ENCODE results near the gene P2RX1.

The P2RX1 gene

DNA sequence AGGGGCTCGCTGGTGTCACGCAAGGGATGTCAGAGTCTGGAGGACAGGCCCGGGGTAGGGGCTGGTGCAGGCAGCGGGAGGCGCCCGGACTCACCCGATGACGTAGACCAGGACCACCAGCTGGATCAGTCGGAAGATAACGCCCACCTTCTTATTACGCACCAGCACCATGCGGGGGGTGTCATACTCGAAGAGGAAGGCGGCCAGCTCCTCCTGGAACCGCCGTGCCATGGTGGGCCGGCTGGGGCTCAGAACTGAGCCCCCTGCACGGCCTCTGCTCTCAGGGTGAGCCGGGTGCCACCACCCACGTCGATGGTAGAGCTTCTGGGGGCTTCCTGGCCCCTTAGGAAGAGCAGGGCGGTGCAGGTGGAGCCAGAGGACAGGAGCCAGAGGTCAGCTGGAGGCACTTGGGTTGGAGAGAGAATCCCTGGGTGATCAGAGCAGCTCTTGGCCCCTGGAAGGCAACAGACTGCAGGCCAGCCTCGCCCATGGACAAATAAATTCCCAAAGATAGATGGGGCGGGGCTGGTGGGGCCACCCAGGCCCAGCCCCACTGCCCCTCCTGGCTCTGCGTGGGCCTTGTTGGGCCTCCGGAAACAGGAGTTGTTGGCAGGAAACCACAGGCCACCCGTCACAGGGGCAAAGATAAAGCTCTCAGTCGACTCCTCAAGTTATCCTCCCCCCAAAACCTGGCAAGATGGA is at the start of gene P2RX1:
Gene P2RX1 (minus strand): TSS at position 471 of the 702 bp plus-strand sequence. CDS start 240 bp downstream, at position 231.
- no peak for DNase-seq

DNA sequence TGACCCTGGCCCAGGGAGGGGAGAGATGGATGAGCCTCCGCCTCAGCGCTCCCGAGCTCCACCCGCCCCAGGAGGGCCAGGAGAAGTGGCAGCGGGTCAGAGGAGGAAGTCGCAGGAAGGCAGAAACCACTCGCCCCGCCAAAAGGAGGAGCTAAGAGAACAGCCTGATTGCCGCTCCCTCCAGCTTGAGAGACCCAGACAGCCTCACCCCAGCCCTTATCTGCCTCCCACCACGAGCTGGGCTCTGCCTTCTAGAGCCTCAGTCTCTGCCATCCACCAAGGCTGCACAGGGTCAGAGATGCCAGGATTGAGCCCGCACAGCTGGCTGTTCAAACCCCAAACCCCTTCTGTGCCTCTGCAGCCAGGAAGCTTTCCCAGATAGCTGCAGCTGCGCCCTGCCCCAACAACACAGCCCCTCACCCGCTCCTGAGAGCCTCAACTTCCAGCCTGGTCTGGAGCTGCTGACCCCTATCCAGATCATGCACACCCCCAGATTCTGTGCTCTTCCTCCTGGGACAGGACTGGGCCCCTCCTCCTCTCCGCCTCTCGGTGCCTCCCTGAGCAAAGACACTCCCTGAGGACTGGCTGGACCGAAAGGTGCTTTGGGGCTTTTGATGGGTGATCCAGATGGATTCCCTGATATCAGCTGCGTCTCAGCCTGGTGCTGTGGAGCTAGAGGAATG is 49.0 kb upstream of the P2RX1 start:
- DNase-seq, result peak; percentile 50

DNA sequence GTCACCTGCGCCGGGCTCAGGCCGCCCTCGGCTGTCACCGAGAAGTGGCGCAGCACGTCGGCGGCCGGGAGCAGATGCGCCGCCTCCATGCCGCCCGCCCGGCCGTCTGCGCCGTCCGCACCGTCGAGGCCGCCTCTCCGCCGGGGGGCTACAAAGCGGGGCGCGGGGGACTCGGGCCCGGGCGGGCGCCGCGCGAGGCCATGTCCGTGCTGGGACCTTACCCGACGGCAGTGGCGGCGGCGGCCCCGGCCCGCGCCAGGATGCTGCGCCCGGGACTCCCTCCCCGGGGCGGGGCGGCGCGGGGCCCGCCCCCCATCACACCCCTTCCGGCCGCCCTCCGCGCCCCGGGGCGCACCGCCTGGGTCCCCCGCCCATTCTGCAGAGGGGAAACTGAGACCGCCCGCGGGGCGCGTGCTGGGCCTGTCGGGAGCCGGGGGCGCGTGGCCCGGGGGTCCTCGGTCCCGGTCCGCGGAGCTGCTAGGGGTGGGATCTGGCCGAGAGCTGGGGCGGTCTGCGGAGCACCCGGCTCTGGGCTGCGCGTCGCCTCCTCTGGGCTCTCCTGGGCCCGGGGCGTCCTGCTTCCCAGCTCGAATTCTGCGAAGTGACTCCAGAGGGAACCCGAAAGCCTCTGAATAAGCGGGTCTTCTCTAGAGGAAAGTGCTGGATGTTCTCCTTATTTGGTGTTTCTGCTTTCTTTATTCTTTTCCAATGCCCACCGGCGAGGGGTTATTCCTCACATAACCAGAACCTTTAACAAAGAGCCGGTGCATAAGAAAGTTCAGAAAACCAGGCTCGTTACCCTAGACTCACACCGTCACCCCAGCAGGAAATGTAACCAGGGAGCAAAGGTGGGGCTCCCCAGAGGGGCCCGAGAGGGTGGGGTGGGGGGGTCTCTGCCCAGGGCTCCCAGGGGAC is 48.2 kb upstream of the P2RX1 start, which contains the start of gene ATP2A3:
Gene ATP2A3 (minus strand): TSS at position 235 of the 915 bp plus-strand sequence. CDS start 146 bp downstream, at position 89.
- DNase-seq, result peak; percentile 40 to 43

DNA sequence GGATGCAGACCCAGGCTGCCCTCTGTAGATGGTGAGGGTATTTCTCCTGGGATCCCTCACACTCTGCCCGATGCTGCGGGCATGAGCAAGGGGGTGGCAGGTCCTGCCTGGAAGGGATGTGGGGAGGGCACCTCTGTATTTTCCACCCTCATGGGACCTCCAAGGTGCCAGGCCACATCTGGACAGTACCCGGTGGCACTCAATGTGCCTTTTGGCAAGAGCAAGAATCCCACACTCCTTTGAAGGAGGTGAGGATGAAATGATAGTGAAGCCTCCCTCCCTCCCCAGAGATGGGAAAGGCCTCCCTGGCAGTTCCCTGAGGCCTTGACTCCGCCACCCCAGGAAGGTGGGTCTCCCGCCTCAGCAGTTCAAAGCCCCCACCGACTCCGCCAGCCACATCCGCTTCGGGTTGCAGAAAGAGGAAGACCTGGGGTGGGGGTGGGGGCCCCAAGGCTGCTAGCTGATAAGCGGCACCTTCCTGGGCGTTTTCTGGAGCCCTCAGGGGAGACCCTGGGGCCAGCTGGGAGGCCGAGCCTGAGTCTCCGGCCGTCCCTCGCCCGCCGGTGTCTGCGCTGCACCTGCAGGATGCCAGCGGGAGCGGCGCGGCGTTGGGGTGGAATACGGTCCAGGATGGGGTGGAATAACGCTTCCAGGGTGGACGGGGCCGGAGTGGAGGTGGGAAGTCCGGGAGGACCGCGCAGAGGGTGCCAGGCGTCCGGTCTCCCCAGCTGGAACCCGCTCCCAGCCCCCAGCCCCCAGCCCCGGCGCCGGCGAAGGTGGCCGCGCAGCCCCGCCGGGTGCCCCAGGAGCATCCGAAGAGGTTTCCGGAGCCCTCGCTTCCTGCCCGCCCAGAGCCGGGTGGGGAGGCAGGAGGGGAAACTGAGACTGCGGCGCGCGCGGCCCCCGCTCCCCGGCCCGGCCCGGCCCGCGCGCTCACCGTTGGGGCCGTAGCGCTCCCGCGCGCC is 47.3 kb upstream of the P2RX1 start:
- DNase-seq, result peak; percentile 40 to 47

DNA sequence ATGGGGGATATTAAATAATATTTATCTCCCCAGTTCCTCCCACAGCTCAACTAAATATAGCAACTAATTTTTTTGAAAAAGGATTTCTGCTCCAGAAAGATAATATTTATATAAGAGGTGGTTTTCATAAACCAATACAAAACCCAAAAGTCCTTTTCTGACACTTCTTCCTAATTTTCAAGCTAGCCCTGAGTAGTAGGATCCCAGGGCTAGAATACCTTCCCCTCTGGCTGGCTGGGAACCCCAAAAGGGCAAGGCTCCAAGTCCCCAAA is 46.6 kb upstream of the P2RX1 start:
- DNase-seq, result no peak

DNA sequence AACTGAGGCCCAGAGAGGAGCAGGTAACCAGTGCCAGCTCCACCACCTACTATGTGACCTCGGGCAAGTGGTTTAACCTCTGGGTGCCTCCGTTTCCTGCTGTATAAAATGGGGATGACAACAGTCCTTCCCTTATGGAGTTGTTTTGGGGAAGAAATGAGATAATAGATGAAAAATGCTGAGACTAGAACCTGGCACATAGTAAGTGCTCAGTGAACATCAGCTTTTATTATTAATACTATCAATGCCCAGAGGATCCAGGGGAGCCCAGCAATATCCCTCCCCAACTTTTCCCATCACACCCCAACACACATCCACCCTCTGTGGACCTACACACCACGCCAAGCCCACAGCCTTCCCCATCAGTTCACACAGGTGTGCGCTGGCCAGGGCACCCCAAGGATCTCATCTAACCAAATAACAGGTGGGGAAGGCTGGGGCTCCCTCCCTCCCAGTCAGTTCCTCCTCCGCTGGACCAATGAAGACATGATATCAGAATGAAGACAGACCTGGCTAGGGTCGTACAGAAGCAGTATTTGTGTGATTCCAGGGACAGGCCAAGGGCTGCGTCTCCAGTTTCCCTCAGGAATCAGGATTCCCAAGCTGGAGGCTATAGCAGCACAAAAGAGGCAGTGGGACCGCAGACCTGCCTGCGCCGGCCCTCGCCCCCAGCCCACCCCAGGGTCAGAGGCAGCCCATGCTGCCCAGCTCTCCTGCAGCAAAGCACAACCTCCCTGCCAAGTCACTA is 46.1 kb upstream of the P2RX1 start:
- DNase-seq, result no peak

DNA sequence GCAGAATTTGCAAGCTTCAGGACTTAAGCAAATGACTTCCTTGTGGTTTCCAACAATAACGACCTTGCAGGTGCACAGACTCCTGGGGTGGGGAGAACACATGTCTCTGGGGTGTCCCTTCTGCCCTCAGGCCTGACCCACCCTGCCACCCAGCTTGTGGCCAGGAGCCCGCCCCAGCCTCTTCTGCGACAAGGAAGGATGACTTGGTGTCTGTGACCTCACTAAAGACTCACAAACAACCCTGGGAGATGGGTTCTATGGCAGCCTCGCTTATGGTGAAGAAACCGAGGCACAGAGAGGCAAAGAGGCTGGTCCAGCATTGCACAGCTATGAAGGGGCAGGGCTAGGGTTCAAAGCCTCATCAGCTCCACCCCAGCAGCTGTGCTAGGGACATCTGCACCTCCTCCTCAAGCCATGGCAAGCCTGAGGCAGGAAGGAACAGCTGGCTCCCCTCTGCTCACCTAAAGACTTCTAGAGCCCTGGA is 45.3 kb upstream of the P2RX1 start:
- DNase-seq, result no peak

DNA sequence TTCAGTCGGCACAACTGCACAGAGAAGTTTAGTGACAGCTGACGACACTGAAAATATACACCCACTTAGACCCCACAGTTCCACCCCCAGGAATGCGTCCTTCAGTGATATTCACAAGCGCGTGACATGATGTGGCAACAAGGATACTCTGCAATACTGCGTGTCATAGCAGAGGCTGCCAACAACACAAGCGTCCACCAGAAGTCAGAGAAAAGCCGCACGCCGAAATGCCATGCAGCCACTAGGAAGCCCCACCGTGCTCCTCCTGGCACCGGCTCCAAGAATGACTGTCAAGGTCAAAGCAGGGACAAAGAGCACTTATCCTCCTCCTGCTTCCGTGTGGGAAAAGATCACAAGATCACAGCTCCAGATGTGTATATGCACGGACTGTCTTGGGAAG is 44.5 kb upstream of the P2RX1 start:
- no peak for DNase-seq

DNA sequence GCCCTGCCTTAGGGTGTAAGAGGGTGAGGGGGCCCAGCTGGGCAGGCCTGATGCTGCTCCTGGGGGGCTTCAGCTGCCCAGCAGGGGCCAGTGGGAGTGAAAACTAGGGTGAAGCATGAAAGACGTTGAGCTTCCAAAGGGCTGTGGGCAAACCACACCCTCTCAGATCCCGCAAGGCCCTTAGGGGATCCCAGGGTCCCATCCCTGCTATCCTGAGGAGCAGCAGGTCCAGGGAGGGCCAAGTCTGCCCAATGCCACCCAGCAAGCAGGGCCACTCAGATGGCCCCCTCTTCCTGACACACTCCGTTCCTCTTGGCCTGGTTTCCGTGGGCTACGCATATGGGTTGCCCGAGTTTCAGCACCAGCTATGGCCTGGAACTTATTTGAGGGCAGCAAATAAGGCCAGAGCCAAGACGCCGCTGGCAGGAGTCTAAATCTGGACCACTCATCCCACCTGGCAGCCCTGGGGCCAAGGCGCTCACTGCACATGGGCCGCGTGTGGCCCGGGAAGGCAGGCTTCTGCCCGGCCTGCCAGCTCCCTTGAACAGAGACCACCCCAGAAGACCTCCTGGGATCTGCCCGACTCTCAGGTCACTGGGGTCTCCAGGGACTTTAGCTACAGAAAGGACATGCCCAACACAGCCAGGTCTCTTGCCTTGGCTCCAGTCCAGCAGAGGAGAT is 43.8 kb upstream of the P2RX1 start:
- no peak for DNase-seq

DNA sequence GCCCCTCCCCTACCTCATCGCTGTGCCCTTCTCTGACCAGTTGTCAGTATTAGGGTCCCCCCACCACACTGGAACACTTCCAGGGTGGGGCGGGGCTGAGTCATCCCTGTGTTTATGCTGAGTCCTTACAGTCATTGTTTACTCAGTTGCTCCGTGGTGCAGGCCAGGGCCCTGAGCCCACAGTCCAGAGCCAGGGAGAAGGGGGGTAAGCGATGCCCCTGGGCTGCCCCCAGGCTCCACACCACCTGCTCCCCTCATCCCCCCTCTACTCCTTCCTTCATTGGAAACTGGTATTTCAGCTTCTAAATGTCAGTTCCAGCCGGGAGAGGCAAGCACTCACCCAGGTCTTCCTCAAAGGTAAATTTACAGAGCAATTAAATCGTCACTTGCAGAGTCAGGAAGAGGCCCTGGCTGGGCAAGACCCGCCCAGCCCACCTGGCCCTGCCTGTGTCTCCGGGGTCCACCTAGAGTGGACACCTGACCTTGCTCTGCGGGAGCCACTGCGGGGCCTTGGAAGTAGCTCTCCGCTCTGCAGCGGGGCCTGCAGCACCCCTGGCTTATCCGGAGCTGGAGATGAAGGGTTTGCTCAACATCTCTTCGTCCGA is 43.1 kb upstream of the P2RX1 start:
- DNase-seq, result no peak

DNA sequence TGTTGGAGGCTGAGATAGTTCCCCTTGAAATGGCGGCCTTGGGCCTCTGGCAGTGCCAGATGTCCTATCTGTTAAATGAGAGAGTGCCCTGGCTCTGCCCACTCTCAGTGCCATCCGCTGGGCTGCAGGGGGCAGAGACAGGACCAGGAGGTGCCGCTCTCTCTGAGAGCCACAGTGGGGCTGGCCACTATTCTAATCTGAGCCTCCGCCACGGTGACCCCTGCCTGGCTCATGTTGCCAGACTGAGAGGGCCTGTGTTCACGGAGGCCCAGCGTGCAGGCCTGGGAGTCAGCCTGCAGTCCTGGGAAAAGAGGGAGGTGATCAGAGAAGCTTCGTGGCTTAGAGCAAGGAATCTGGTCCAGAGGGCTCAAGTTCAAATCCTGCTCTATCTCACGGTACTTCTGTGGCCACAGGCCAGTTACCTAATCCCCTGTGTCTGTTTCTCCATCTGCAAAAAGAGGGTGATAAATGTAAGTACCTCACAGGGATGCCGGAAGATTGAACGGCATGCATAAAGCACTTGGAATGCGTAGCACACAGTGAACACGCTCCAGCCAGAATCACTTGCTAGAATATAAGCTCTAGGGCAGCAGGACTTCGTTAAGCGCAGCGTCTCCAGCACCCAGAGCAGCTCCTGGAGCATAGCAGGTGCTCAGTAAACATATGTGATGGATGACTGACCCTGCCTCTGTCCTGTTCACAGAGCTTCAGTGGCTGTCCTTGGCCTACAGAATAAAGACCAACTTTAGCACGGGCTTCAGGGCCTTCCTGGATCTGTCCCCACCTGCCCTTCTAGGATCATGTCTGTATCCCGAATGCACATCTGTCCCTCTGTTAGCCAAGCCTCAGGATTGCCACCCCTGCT is 41.7 kb upstream of the P2RX1 start:
- no peak for DNase-seq

DNA sequence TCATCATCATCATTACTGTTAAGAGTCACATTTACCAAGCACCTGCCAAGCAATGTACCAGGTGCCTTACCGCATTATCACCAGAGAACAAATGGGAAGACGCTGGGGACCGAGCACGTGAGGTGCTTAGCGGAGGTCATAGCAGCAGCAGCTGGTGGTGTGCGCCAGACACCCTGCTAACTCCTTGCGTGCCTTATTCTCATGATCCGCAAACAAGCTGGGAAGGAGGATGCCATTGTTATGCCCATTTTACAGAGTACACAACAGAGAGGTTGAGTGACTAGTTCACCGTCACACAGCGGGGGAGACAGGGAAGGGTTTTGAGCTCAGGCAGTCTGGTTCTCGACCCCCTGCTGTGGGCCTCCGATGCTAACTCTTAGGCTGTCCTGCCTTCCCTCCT is 40.7 kb upstream of the P2RX1 start:
- no peak for DNase-seq

DNA sequence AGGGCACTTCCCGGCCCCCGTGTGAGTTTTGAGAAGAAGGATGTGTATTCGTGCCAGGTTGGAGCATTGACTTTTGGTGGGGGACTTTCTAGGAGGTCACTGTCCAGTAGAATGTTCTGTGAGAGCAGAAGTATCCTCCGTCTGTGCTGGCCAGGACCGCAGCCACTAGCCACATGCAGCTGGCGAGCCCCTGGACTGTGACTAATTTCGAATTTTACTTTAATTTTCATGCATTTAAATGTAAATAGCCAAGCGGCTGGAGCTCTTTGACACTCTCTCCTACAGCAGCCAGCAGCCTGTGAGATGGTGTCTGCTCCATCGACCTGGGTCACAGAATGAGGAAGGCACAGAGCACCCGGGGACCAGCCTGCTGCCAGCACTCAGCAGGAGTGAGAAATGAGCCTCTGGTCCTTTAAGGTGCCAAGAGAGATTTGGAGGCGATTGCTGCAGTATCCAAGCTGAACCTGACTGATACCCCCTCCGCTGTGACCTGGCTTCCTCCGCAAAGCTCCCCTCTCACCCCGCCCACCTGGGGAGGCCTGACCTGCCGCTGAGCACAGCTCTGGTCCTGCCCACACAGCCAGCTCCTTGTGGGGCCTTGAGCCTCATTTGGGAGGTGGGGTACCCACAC is 40.2 kb upstream of the P2RX1 start:
- no peak for DNase-seq

DNA sequence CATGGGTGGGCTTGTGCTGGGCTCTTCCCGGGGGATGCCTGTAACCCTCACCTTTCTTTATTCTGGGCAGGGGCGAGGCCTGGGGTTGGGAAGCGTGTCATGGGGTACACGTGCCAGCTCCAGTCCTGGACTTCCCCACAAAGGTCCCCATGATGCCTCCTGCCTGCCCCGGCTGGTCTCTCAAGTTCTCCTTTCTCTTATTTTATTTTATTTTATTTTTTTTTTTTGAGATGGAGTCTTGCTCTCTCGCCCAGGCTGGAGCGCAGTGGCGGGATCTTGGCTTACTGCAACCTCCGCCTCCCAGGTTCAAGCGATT is 39.4 kb upstream of the P2RX1 start:
- DNase-seq, result no peak

DNA sequence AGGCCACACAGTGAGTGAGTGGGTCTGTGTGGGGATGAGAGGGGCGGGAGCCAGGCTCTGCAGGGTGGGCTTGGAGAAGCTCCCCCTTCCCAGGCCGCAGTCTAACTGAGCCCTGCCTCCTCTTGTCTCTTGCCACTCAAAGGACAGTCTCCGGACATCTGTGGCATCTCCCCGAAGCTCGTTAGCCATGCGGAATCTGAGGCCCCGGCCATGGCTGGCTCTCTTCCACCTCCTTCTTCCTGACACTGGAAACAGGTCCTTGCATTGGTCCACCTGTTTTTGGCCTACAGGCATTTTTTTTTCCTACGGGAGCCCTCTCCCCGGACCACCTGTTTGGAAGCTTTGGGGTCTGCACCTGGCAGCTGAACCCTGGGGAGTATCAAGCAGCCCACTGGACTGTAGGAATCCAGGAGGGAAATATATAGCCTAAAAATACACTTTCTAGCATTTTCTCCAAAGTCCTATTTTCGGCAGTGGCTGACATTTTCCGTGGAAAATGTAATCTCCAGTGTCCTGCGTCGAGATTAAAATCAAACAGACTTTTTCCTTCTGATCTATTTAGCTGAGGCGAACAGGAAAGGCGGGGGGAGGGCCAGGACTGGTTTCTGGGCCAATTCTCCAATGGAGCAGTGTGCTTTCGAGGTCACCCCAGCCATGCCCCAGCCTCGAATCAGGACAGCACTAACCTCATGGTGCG is 38.9 kb upstream of the P2RX1 start:
- no peak for DNase-seq

DNA sequence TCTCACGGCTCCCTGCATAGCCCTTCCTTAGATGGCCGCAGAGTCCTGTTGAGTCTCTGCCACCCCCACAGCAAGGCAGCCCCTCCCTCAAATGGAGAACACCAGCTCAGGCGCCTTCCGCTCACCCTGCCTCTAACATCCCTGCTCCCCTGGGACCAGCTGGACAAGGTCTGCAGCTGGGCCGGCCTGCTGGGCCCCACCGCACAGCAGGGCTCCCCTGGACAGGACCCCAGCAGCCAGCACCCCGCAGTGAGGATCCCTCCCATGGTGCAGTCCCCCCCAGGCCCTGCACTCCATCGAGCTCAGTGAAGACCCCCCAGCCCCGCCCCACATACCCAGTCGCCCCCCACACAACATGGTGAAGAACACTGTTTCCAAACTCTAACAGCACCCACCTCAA is 37.8 kb upstream of the P2RX1 start:
- no peak for DNase-seq

DNA sequence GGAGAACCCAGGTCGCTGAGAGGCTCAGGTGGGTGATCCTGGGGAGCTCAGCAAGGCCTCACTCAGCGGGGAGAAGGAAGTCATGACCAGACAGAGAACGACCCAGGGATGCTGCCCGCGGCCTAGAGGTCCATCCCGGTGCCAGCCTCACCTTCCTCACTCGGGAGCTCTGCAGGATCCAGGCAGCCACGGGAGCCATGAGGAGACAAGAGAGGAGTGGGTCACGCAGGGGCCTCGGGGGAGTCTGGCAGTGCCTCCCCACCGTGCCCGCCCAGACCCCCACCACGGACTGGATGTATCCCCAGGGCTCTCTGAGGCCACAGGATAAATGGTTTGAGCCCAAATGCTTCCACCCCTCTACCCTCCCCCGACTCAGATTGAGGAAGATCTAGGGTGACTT is 37.3 kb upstream of the P2RX1 start:
- no peak for DNase-seq

DNA sequence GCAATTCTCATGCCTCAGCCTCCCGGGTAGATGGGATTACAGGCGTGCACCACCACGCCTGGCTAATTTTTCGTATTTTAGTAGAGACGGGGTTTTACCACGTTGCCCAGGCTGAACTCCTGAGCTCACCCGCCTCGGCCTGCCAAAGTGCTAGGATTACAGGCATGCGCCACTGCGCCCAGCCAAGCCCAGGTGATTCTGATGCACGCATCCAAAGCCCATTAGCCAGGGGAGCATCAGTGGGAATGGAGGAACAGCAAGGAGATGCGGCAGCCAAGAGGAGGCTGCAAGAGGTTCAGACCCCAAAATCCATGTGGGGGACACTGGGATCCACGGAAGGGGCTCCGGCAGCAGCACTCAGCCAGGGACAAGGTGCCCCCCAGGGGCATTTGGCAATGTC is 35.9 kb upstream of the P2RX1 start:
- DNase-seq, result no peak

DNA sequence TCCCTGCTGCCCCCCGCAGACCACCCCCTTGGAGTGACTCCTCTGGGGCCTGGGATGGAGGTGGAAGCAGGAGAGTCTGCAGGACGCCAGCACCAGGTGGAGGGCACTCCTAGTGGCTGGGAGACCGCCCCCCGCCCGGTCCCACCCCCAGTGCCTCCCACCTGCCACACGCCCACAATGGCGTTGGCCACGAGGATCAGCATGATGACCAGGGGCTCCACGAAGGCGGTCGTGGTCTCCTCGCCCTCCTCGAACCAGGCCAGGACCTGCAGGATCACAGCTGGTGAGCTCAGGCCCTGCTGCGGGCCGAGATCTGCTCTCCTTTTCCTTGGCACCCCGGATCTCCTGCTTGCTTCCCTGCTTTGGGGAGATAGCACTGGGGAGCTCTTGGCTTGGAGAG is 35.2 kb upstream of the P2RX1 start:
- no peak for DNase-seq

All from activated CD4-positive, alpha-beta T cell treated with anti-CD3 and anti-CD28 coated beads, Interleukin-2, amount 50 U/mL, for 4 hours (primary cell).